Large intestine (tissue), 3 donors: ENCODE data around the gene CRELD1. TPM values are rescaled to one million over a fixed set of nuclear protein-coding genes. Genes with fewer than 3 reads are reported as not detected.

ENCODE experiments used
- DNase-seq, 2 donors: peaks; one replicate each; pipeline versions ENCODE4 v3.0.0 to v3.0.0-alpha.2; 2013
- H3K27ac ChIP-seq: one replicate; pipeline ENCODE4 v1.5.1; 2013; ENCODE audit warnings: low read length
- H3K27me3 ChIP-seq: 2 replicates; pipeline ENCODE4 v1.6.1; 2013; ENCODE audit warnings: low read length; ENCODE audit not compliant: control insufficient read depth, insufficient read depth
- H3K36me3 ChIP-seq: 2 replicates; pipeline ENCODE4 v1.6.1; 2013; ENCODE audit warnings: low read length; ENCODE audit not compliant: control insufficient read depth, insufficient read depth
- H3K4me1 ChIP-seq: one replicate; pipeline ENCODE4 v1.6.1; 2013; ENCODE audit warnings: low read length; ENCODE audit not compliant: control insufficient read depth, insufficient read depth
- H3K4me3 ChIP-seq: one replicate; pipeline ENCODE4 v1.5.1; 2013; ENCODE audit warnings: low read length
- H3K9me3 ChIP-seq: one replicate; pipeline ENCODE4 v1.6.1; 2013; ENCODE audit warnings: mild to moderate bottlenecking, low read depth, low read length, moderate library complexity; ENCODE audit not compliant: control insufficient read depth
- WGBS: methylation state at CpG from one replicate; pipeline ENCODE4 v1.1.5; 2013; ENCODE audit warnings: low lambda C conversion rate; ENCODE audit not compliant: insufficient coverage; 5-methylcytosine and 5-hydroxymethylcytosine counted together
- polyA plus RNA-seq: library from polyadenylated mRNA; unstranded; fragments of 120-200 nt; gene quantifications from one replicate; pipeline ENCODE4 v1.2.1, GENCODE V29; 2013

Gene CRELD1
- polyA plus RNA-seq, 1 donor: 64.8 TPM

DNA sequence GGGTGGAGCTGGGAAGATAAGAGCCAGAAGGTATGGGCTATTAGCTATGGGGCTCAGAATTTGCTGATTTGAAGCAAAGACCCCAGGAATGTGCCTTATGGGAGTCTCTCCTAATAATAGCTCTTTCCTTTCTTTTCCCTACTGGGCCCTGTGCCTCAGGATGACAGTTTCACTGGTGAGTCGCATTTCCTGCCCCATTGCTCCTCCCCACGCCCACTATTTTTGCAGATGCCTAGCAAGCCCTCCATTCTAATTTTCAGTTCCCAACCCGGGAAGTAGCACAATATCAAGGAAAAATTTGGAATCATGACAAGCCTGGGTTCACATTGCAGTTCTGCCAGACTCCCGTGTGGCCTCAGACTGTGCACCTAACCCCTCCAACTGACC is 30.4 kb upstream of the CRELD1 start:
- Histone ChIP-seq H3K4me1 (peaks cover 42% of the 10 kb centered on the region), H3K36me3 (peaks cover 20% of the 10 kb centered on the region), H3K27me3 (no peaks in the 10 kb centered on the region), H3K9me3 (peaks cover 4% of the 10 kb centered on the region), H3K27ac (peak overlapping the region; percentile 91), H3K4me3 (peak overlapping the region; percentile 64)
- no peak for DNase-seq
- WGBS: no CpG with 5 or more reads among the region's 4 CpGs

DNA sequence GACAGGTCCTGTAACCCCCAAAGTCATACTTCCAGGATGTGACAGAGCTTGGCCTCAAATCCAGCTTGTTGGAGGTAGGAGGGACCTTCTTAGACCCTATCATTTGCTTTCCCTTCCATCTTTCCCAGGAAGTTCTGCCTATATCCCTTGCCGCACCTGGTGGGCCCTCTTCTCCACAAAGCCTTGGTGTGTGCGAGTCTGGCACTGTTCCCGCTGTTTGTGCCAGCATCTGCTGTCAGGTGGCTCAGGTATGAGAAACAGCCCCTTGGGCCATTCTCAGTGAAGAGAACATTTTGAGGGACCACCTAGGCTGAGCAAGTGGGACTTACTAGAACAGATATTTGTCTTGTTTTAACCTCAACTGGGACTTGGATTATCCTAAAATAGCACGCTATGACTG is 29.7 kb upstream of the CRELD1 start:
- Histone ChIP-seq H3K27me3 (no peaks in the 10 kb centered on the region), H3K36me3 (peaks cover 27% of the 10 kb centered on the region), H3K9me3 (peaks cover 4% of the 10 kb centered on the region), H3K4me3 (peak overlapping the region; percentile 64), H3K27ac (no peak overlapping the region), H3K4me1 (peaks cover 36% of the 10 kb centered on the region)
- no peak for DNase-seq
- no CpG with 5 or more reads among the region's 4 CpGs for WGBS

DNA sequence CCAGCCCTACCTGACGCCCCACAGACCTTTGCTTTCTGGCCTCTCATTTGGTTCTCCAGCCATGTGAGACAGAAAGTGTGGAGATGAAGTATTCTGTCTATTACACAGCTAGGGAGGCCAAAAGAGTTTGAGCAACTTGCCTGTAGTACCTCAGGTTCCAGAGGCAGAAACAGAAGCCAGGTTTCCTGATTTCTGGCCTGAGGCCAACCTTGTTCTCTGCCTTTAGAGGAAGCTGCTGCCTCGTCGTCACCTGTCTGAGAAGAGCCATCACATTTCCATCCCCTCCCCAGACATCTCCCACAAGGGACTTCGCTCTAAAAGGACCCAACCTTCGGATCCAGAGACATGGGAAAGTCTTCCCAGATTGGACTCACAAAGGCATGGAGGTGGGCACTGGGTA is 27.2 kb upstream of the CRELD1 start:
- peaks cover 42% of the 10 kb centered on the region for H3K36me3 ChIP-seq
- no CpG with 5 or more reads among the region's 5 CpGs for WGBS
- H3K9me3 ChIP-seq: no peaks in the 10 kb centered on the region
- H3K27me3 ChIP-seq: no peaks in the 10 kb centered on the region
- DNase-seq: no peak
- H3K4me1 ChIP-seq: peaks cover 18% of the 10 kb centered on the region
- no peak overlapping the region for H3K27ac ChIP-seq
- H3K4me3 ChIP-seq: no peak overlapping the region

DNA sequence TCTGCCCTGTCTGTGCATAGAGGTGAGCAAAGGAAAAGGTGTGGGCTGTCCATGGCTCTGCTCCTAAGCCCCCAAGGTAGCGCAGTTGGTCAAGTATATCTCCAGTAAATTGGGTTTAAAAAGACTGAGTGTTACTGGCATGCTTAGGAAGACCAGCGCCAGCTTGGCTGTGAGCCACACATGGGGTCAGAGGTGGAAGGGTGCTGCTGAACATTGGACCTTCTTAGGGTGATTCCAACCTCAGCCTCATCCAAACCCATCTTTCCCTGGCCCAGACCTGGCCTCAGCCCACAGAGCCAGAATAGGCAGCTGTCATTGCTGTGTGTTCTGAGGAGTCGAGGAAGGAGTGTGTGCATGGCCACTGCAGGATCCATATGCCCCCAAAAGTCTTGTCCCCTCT is 25.3 kb upstream of the CRELD1 start:
- Histone ChIP-seq H3K27ac (no peak overlapping the region), H3K9me3 (no peaks in the 10 kb centered on the region), H3K4me1 (peaks cover 5% of the 10 kb centered on the region), H3K27me3 (no peaks in the 10 kb centered on the region), H3K36me3 (peaks cover 48% of the 10 kb centered on the region), H3K4me3 (no peak overlapping the region)
- WGBS: no CpG with 5 or more reads among the region's 3 CpGs
- no peak for DNase-seq

DNA sequence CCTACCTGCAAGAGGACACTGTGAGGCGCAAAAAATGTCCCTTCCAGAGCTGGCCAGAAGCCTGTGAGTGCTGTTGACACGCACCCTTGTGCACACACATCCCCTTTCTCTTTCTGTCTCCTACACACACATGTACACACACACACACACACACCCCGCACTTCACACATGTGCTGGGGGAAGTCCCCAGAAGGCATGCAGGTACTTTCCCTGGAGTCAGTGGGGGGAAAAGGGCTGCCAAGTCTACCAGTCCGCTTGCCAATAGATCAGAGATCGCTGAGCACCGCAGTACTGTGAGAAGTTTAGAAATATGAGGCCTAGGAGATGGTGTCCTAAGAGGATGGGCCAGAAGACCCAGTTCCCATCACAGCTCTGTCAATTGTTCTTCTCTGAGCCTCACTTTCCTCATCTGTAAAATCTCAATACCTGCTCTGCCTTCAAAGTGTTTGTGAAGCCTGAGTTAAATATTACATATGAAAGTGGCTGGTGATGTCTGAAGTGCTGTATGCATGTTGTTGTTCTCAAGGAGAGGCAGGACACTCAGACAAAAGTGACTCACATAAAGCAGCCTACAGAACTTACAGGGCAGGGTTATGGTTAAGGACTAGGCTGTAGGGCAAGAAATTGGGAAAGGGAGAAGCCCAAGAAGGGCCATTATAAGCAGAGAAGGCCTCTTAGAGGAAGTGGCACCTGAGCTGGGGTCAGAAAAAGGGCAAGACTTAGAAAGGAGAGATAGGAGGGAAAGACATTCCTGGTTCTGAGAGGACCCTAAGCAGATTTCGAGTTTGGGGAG is 24.2 kb upstream of the CRELD1 start:
- Histone ChIP-seq H3K4me3 (no peak overlapping the region), H3K27me3 (no peaks in the 10 kb centered on the region), H3K4me1 (peaks cover 5% of the 10 kb centered on the region), H3K36me3 (peaks cover 57% of the 10 kb centered on the region), H3K27ac (no peak overlapping the region), H3K9me3 (no peaks in the 10 kb centered on the region)
- WGBS: no CpG with 5 or more reads among the region's 7 CpGs
- DNase-seq: no peak

DNA sequence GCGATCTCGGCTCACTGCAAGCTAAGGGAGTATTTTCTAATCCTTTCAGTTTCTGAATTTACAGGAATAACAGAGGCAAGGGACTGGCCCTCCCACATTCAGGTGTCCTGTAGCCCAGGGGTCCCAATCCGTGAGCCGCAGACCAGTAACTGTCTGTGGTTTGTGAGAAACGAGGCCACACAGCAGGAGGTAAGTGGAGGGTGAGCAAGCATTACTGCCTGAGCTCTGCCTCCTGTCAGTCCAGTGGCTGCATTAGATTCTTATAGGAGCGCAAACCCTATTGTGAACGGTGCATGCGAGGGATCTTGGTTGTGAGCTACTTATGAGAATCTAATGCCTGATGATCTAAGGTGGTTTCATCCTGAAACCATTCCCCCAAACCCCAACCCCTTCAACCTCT is 21.8 kb upstream of the CRELD1 start:
- peaks cover 21% of the 10 kb centered on the region for H3K4me1 ChIP-seq
- no peaks in the 10 kb centered on the region for H3K9me3 ChIP-seq
- WGBS: no CpG with 5 or more reads among the region's 8 CpGs
- DNase-seq: no peak
- H3K27ac ChIP-seq: no peak overlapping the region
- H3K36me3 ChIP-seq: peaks cover 51% of the 10 kb centered on the region
- no peaks in the 10 kb centered on the region for H3K27me3 ChIP-seq
- H3K4me3 ChIP-seq: no peak overlapping the region

DNA sequence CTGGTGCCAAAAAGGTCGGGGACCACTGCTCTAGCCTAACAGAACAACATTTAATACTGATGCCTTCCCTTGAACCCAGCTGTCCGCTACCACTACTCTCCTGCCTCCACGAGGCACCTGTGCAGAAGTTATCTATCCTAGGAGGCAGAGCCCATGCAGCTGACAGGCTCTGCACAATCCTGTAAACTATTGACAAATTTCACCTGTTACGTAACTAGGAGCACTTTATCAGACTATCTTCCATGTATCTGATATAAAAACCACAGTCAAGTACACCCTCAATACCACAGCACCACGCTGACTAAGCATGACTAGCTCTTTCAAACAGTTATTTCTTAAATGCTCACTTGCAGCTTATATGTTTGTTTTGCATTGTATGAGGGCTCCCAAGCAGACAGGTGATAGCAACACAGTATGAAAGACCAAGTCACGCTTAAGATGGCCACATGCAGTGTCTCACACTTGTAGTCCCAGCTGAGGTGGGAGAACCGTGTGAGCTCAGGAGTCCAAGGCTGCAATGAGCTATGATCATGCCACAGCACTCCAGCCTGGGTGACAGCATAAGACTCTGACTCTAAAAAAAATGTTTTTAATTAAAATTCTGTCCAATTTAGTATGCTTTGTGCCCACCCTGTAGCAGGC is 21.2 kb upstream of the CRELD1 start:
- H3K9me3 ChIP-seq: no peaks in the 10 kb centered on the region
- H3K4me1 ChIP-seq: peaks cover 25% of the 10 kb centered on the region
- peaks cover 47% of the 10 kb centered on the region for H3K36me3 ChIP-seq
- H3K27me3 ChIP-seq: no peaks in the 10 kb centered on the region
- DNase-seq: no peak
- no CpG with 5 or more reads among the region's 7 CpGs for whole genome bisulfite sequencing
- H3K27ac ChIP-seq: no peak overlapping the region
- no peak overlapping the region for H3K4me3 ChIP-seq

DNA sequence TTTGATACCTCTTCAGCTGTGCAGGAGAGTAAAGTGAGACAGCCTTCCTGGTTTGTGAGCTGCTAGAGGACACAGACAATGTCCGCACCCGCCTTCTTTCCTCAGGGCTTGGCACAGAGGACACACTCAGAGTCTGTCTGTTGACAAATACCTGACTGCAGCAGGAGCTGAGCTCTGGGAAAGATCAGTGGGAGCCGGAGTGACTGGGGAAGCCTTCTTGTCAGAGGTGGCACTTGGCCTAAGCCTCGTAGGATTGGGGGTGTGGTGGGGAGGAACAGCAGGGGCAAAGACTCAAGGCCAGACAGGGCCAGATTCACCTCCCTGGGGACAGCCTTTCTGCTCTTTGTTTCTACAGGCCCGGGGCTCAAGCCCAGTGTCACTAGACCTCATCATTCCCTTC is 20.0 kb upstream of the CRELD1 start:
- no CpG with 5 or more reads among the region's 5 CpGs for WGBS
- H3K27ac ChIP-seq: no peak overlapping the region
- H3K4me1 ChIP-seq: peaks cover 35% of the 10 kb centered on the region
- DNase-seq: no peak
- H3K27me3 ChIP-seq: no peaks in the 10 kb centered on the region
- H3K4me3 ChIP-seq: no peak overlapping the region
- H3K9me3 ChIP-seq: no peaks in the 10 kb centered on the region
- H3K36me3 ChIP-seq: peaks cover 35% of the 10 kb centered on the region

DNA sequence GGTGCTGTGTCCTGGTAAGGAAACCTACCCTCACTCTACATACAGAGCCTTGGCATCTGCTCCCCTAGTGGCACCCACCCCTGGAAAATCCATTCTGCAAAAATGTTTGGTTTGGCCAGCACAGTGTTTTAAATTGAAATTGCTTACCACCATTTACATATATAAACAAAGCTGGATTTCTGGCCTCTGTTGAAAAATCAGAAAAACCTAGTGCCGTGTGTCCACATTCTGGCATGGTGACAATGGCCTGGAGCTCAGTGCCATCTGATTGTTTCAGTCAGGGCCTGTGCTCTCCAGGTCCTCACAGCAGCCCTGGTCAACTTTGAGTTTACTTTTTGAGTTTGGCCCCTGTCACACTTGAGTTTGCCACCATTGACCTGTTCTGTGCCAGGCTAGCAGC is 19.6 kb upstream of the CRELD1 start:
- WGBS: no CpG with 5 or more reads among the region's 1 CpG
- peaks cover 35% of the 10 kb centered on the region for H3K4me1 ChIP-seq

DNA sequence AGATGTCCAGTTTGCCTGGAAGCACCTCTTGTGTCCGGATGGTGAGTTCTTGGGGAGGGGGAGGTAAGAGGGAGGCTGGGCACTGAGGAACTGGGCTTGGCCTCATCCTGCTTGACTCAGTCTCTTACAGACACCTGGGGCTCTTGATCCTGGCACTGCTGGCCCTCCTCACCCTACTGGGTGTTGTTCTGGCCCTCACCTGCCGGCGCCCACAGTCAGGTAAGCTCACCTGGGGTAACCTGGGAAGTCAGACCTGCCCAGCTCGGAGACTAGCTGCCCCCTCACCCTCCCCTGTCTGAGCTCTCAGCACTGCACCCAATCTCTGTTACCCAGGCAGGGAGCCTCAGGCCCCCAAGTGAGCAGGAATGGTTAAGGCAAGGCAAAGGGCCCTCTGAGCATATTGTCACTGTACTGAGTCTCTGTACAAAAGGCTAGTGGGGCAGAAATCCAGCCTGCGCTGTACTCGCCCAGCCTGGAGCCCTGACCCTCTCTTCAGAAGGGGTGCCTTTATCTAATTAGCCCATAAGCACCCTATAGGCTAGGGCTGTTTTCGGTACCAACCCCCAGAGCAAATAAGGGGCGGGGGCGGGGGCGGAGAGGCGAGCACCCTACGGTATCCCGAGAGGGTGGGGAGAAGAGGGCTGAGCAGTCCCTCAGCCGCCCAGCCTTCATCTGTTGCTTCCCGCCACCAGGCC is 18.9 kb upstream of the CRELD1 start:
- peak overlapping the region; percentile 75 for H3K27ac ChIP-seq
- H3K4me3 ChIP-seq: peak overlapping the region; percentile 7
- peaks cover 25% of the 10 kb centered on the region for H3K36me3 ChIP-seq
- WGBS: no CpG with 5 or more reads among the region's 15 CpGs
- no peaks in the 10 kb centered on the region for H3K27me3 ChIP-seq
- no peak for DNase-seq
- H3K9me3 ChIP-seq: no peaks in the 10 kb centered on the region
- peaks cover 35% of the 10 kb centered on the region for H3K4me1 ChIP-seq

More for the DNA sequence above, 19.6 kb upstream of the CRELD1 start:
- no peak for DNase-seq
- H3K4me3 ChIP-seq: no peak overlapping the region
- no peaks in the 10 kb centered on the region for H3K27me3 ChIP-seq
- H3K27ac ChIP-seq: peak overlapping the region; percentile 75
- no peaks in the 10 kb centered on the region for H3K9me3 ChIP-seq
- peaks cover 31% of the 10 kb centered on the region for H3K36me3 ChIP-seq
